Measurements from ENCODE around the gene SNHG17. TPM values are rescaled to one million over a fixed set of nuclear protein-coding genes. Genes with fewer than 3 reads are reported as not detected.

Gene SNHG17
- total RNA-seq, 4 donors from 2014 or later: 16.4 to 60.9 (median 34.3) TPM

DNA sequence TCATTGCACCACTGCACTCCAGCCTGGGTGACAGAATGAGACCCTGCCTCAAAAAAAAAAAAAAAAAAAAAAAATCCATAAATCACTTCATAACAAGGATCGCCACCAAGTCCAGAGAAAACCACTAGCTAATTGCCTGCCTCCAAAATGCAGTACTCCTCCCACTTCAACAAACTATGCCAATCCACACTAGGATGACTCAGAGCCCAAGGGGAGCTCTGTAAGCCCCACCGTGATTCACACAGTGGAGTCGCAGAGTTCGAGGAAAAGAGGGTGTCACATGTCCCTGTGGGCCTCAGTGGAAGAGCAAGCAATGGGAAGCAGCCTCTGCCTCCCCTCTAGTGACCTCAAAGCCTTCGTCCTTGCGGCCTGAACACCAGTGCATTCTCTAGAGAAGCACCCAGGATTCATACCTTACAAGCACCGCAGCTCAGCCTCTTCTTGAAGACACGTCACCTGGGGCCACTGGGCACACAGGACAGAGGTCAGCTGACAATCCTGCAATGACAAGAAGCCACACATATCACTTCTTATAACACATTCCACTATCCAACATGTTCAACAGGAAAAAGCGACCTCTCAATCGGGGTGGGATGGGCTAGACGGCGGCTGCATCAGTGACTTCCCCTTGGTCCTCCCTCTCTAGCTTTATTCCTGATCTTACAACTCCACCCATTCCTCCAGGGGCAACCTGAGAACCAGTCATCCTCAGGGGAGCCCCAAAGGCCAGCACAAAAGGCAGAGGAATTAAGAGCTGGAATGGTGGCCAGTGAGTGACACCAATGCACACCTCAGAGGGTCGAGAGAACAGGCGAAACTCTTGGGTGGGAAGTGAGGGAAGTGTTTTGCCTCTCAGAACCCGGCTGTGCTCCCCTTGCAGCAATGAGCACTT is 8.9 kb downstream of the SNHG17 start:
- Histone ChIP-seq H3K36me3 (peaks cover 3 to 99% (median 23%) of the 10 kb centered on the region in 3 donors), H3K4me1 (peaks cover 0 to 4% (median 0%) of the 10 kb centered on the region in 4 donors), H3K27ac (no peak overlapping the region), H3K27me3 (no peaks in the 10 kb centered on the region), H3K4me3 (no peak overlapping the region), H3K9me3 (no peaks in the 10 kb centered on the region)
- WGBS, 2 donors: 67 to 70% methylated on average over 15 of the region's 15 CpGs
- DNase-seq (ENCODE audit: low spot score in 2 of 2): no peak
- TF ChIP-seq CTCF (IDR thresholded peaks at IDR 0.05): no peak
- no peak for TF ChIP-seq POLR2A (IDR thresholded peaks at IDR 0.05)

- H3K9me3 ChIP-seq: no peaks in the 10 kb centered on the region
- peaks cover 0 to 4% (median 0%) of the 10 kb centered on the region in 4 donors for H3K4me1 ChIP-seq
- peaks cover 0 to 99% (median 23%) of the 10 kb centered on the region in 3 donors for H3K36me3 ChIP-seq
- no peak overlapping the region for H3K27ac ChIP-seq
- H3K4me3 ChIP-seq: no peak overlapping the region
- TF ChIP-seq CTCF (IDR thresholded peaks at IDR 0.05) (no peak), POLR2A (IDR thresholded peaks at IDR 0.05) (no peak), EP300 (IDR thresholded peaks at IDR 0.05) (no peak)
- no peaks in the 10 kb centered on the region for H3K27me3 ChIP-seq
- 94 to 100% methylated on average over 1 of the region's 1 CpG for WGBS, 2 donors
- DNase-seq (ENCODE audit: low spot score in 2 of 2): no peak
Measured at GRCh38 chr20:38424401-38424800, 10.7 kb downstream of the SNHG17 start.

DNA sequence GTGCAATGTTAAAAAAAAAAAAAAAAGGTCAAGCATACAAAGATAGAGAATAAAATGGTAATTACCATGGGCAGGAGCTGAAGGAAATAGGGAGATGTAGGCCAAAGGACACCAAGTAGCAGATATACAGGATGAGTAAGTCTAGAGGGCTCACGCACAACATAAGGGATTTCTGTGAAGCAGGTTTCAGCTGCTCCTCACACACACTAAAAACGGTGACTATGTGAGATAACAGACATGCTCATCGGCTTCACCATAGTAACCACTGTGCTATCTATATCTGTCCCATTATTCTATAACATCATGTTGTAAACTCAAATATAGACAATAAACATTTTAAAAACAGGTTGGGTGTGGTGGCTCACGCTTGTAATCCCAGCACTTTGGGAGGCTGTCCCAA is 11.6 kb downstream of the SNHG17 start:
- Histone ChIP-seq H3K9me3 (no peaks in the 10 kb centered on the region), H3K27me3 (no peaks in the 10 kb centered on the region), H3K4me3 (no peak overlapping the region), H3K36me3 (peaks cover 0 to 99% (median 23%) of the 10 kb centered on the region in 3 donors), H3K27ac (no peak overlapping the region), H3K4me1 (peaks cover 0 to 4% (median 0%) of the 10 kb centered on the region in 4 donors)
- DNase-seq (ENCODE audit: low spot score in 2 of 2): no peak
- TF ChIP-seq EP300 (IDR thresholded peaks at IDR 0.05) (no peak), CTCF (IDR thresholded peaks at IDR 0.05) (no peak), POLR2A (IDR thresholded peaks at IDR 0.05) (no peak)
- 86 to 90% methylated on average over 4 of the region's 4 CpGs for WGBS, 2 donors

- H3K9me3 ChIP-seq: no peaks in the 10 kb centered on the region
- no peak overlapping the region for H3K4me3 ChIP-seq
- DNase-seq (ENCODE audit: low spot score in 2 of 2): no peak
- no peak for TF ChIP-seq EP300 (IDR thresholded peaks at IDR 0.05)
- TF ChIP-seq POLR2A (IDR thresholded peaks at IDR 0.05): no peak
- no peak for TF ChIP-seq CTCF (IDR thresholded peaks at IDR 0.05)
- H3K27me3 ChIP-seq: no peaks in the 10 kb centered on the region
- WGBS, 2 donors: 77 to 85% methylated on average over 10 of the region's 10 CpGs
- H3K36me3 ChIP-seq: peaks cover 0 to 97% (median 18%) of the 10 kb centered on the region in 3 donors
- H3K4me1 ChIP-seq: no peaks in the 10 kb centered on the region
- no peak overlapping the region for H3K27ac ChIP-seq
Measured at GRCh38 chr20:38421915-38422314, 13.2 kb downstream of the SNHG17 start.

DNA sequence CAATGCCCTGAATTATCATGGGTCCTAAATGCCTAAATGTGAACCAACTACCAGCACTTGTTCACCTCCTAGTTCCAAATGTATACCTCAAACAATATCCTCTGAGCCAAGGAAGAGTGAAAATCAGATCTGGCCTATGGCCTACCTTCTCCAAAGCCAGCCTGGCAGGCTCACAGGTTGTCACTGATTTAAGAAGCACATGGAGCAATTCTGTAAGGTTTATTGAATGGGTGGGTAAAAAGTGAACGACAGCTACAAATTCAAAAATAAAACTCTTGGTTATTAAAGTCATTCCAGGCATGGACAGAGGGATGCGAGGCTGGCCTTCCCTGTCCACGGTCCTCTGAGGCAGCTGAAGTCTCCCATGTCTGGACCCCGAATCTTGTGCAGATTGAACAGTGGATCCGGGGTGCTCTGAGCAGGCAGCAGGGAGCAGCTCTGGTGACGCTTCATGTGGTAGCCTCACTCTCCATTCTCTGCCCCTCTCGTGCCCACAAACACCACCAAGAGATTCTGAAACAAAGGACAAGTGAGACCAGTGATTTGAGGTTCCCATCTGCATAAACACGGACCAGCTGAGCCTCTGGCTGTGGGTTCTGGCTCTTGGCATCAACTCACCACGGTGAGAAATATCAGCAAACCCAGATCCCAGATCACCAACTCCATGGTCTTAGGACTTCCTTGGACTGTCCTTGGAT is 14.6 kb downstream of the SNHG17 start:
- no peak for DNase-seq (ENCODE audit: low spot score in 2 of 2)

More for the DNA sequence above, 14.6 kb downstream of the SNHG17 start:
- TF ChIP-seq POLR2A (IDR thresholded peaks at IDR 0.05): no peak
- TF ChIP-seq EP300 (IDR thresholded peaks at IDR 0.05): no peak
- no peak for TF ChIP-seq CTCF (IDR thresholded peaks at IDR 0.05)
- H3K4me3 ChIP-seq: no peak overlapping the region
- H3K27me3 ChIP-seq: no peaks in the 10 kb centered on the region
- H3K36me3 ChIP-seq: peaks cover 0 to 94% (median 7%) of the 10 kb centered on the region in 3 donors
- no peak overlapping the region for H3K27ac ChIP-seq
- WGBS, 2 donors: 88 to 89% methylated on average over 9 of the region's 9 CpGs
- H3K9me3 ChIP-seq: no peaks in the 10 kb centered on the region
- no peaks in the 10 kb centered on the region for H3K4me1 ChIP-seq
